T-helper 2 cell treated with Interferon-gamma antibody and Interleukin-4, amounts not matched to agents 100 ng/mL and 5 ng/mL, for 36 hours (primary cell): ENCODE data around the gene CLPX. TPM values are rescaled to one million over a fixed set of nuclear protein-coding genes. Genes with fewer than 3 reads are reported as not detected.
"Not testable (repeated sequence)": the region's sequence is repeated elsewhere in the genome, so short reads cannot be mapped to it uniquely, and the experiment has no call there.

Experiments used
- intact Hi-C: fragments of 100-400 bp; cut with micrococcal nuclease; formaldehyde crosslinking; loops from one replicate; pipeline ENCODE4 v1.15.1; 2023
- total RNA-seq: library from RNA; stranded (reverse); gene quantifications from 2 replicates; pipeline ENCODE4 v1.2.3, GENCODE V29; 2022

CLPX gene
- total RNA-seq, 1 donor from 2014 or later, result 44.3 TPM

DNA sequence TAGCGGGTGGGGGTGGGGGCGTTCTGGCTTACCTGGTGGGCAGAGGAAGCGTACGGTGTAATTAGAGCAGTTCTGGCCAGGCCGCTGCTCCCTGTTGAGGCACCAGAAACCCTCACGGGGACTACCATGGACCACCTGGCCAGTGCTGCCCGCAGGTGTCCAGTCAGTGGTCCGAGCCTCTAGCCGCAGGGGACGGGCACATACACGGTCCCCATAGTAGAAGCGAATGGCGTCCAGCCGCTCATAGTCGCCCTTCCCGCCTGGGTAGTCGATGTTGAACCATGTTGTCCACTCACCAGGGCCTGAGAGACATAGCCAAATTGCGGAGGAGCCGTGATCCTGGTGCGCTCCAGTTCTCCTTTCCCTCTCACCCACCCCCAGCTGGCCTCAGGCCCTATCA is 21.6 kb upstream of the CLPX start:
- intact Hi-C loops, result no loop called here

DNA sequence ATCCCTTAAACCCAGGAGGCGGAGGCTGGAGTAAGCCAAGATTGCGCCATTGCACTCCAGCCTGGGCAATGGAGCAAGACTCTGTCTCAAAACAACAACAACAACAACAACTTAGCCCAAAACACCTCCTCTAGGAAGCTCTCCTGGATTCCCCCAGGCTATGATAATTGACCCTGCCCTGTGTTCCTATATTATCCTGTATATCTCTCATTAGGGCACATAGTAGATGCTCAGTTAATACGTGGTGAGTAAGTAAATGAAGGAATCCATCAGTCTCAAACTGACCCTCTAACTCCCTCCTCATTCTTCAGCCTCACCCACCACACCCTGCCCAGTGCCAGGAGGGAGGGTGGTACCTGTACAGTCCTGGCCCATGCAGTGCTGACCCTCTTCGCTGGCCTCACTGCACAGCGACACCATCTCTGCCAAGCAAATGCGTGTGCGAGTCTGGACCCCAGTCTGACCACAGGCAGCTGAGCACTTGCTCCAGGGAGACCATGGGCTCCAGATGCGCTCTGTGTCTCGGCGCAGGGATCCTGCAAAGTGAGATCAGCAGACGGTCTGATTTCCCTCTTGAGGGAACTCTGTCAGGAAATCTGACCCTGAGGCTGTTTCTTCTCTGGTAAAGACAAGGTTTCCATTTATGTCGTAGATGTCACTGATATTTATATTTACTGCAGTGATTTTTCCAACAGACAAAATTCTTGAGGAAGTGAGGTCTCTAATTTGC is 20.0 kb upstream of the CLPX start:
- intact Hi-C loops, result no loop called here

- intact Hi-C loops, result no loop called here
Observed at GRCh38 chr15:65204236-65204930, 19.2 kb upstream of the CLPX start.

GRCh38 chr15:65201918-65202317 is 16.8 kb upstream of the CLPX start:
- intact Hi-C loops, result no loop called here

GRCh38 chr15:65198571-65198970 is 13.4 kb upstream of the CLPX start:
- intact Hi-C loops, result no loop called here

DNA sequence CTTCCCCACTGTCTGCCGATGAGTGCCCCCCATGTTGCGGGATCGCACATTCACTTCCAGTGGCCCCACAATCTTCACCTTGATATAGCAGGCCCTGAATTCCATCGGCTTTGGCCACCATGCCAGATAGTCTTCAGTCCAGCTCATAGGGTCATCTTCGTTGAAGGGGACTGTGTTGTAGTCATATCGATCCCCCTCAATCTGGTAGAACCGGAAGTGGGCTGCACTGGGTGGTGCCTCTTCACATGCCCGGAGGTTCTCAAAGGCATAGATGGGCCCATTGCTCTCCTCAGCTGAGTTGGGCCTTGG is 12.1 kb upstream of the CLPX start:
- intact Hi-C loops, result no loop called here

DNA sequence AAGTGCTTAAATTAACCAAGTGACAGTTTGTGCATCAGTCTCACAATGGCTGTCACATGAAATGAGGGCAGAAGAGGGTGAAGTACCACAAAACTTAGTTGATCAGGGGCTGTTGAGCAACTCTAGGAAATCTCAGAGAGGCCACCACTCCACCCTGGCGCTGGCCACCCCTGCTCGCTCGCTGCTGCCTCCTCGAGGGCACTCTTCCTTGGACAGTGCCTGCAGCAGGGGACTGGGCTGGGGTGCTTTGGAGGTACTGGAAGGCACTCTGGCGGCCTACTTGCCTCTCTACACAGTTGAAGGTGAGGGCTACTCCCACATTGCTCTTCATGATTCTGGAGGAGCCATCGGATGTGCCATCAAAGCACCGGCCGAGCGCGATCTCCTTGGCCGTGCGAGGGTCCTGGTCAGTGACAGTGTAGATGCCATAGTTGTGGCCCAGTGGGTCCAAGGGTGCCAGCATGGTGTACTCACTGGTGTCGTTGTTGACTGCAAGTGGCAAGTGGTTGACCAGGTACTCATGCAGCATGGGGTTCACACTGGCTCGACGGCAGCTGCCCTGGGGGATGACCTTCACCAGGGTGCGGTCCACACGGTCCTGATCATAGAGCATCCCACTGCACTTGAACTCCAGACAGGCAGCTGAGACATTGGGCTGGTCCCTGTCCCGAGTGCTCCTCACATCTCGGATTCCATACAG is 11.6 kb upstream of the CLPX start:
- intact Hi-C loops, result no loop called here

DNA sequence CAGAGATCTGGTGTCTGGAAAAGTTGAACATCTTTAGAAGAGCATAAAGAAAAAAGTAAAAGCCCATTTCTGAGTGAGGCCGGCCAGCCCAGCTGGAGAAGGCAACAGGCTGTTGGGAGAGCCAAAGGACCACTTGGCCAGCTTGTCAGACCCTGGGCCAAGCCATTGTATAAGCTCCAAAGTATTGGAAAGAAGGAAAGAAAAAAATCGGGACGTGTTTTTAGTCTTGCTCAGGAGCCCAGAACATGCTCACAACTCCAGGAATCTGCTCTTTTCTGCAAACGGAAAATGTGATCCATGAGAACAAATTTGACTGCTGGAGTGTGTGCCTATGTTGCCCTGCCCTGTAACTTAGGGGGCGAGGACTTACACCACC is 10.4 kb upstream of the CLPX start:
- intact Hi-C loops, result no loop called here

GRCh38 chr15:65194826-65195547 is 9.8 kb upstream of the CLPX start:
- intact Hi-C loops, result no loop called here

DNA sequence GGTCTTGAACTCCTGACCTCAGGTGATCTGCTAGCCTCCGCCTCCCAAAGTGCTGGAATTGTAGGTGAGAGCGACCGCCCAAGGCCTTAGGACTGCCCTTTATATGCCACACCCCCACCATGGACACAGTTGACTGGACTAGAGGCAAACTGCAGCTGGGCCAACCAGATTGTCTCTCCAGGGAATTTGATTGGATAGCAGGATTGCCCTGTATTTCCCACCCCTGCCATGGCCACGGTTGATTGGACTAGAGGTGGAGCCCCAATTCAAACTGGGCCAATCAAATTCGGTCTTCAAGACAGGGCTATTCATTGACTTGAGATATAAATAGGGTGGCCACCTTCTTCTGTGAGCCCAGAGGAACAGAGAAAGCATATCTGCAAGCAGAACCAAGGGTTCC is 6.9 kb upstream of the CLPX start:
- intact Hi-C loops, result no loop called here

- intact Hi-C loops, result loop anchor here (5.0 kb wide), 3 partner anchors 57 to 1092 kb away; partner anchors contain the start of genes PDCD7 and SNX1
Observed at GRCh38 chr15:65189102-65189740, 4.1 kb upstream of the CLPX start.

DNA sequence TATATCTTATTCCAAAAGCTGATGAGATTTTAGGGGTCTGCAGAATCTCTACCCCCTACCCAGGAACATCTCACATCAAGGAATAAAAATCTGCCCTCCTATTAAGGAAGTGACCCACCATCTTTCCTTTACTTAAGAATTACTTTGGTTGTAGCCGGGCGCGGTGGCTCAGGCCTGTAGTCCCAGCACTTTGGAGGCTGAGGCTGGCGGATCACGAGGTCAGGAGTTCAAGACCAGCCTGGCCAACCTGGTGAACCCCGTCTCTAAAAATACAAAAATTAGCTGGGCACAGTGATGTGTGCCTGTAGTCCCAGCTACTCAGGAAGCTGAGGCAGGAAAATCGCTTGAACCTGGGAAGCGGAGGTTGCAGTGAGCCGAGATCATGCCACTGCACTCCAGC is 3.3 kb upstream of the CLPX start:
- intact Hi-C loops, result loop anchor here (5.0 kb wide), 3 partner anchors 56 to 1091 kb away; partner anchors contain the start of genes PDCD7 and SNX1

DNA sequence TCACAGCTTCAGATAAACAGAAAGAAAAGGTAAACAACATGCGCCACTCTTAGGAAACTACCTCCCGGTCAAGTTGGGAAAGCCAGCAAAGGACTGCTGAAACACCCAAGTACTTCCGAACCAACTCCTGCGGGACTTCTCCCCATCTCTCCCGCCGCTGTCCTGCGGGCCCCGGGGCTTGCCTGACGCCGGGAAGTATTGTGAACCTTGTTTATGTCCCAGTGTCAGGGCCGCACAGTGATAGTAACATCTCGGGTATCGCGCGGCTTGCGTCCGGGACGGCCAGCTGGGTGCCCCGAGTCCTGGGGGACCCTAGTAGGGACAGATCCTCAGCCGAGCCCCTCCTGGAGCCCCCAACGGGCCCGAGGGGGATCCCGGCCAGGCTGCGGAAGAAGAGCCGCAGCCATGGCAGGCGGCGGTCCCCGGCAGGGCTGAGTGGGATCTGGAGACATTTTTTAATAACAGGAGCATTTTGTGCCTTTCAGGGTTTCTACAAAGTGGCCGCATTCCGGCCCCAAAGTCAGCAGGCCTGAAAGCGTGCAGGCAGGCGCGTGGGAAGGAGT is 756 bp downstream of the CLPX start:
- intact Hi-C loops, result loop anchor here (2.0 kb wide), 1 partner anchor 120 kb away; the partner anchor contains the start of gene RNU5B-1

DNA sequence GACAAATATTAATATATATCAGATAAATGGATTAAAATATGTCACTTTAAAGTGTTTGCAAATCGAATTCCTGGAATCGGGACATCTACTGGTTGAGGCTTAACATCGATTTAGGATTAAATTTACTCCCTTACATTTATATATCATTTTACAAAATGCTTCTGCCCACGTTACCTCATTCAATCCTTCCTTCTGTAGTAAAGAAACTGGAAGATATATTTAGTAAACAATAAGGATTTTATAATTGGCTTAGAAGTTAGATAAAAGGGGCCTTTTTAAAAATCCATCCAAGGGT is 1.3 kb downstream of the CLPX start:
- intact Hi-C loops, result loop anchor here (2.0 kb wide), 1 partner anchor 121 kb away; the partner anchor contains the start of gene RNU5B-1

DNA sequence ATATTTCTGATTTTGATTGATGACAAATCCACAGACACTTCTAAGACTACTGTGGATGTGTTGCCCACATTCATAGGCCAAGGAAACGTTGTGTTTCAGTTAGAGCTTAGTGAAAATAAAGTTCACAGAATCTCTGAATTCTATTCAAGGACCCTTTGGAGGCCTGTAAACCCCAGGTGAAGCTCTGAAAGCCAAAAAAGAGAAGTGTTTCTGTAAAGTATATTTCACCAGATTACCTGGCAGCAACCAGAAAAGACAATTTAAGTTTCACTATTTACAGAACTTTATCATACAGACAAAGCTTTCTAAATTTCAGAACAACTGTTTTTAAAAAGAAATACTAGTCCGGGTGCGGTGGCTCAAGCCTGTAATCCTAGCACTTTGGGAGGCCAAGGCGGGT is 2.6 kb downstream of the CLPX start:
- intact Hi-C loops, result no loop called here

- intact Hi-C loops, result not testable (repeated sequence)
Observed at GRCh38 chr15:65181582-65182353, 3.4 kb downstream of the CLPX start.

DNA sequence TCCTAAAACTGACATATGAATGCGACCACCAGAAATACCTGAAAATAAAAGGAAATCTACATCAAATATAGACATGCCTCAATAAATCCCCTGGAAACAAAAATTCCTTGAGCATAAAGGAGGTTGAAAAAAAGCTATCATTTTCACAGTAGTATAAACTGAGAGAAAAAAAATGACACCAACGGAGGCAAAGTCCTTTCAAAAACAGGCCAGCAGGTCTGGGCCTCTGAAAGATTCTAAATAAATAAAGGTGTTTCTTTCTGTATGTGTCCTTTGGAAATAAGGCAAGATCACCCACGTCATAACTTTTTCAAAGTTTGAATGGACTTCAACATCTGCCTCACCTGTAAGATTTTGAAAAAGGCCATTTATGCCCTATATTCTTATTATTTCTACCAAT is 5.0 kb downstream of the CLPX start:
- intact Hi-C loops, result no loop called here

GRCh38 chr15:65177901-65178300 is 7.2 kb downstream of the CLPX start:
- intact Hi-C loops, result no loop called here

GRCh38 chr15:65176056-65176455 is 9.1 kb downstream of the CLPX start:
- intact Hi-C loops, result no loop called here

- intact Hi-C loops, result no loop called here
Observed at GRCh38 chr15:65175511-65175910, 9.6 kb downstream of the CLPX start.
